ENCODE data around the gene RWDD3.

The RWDD3 gene

DNA sequence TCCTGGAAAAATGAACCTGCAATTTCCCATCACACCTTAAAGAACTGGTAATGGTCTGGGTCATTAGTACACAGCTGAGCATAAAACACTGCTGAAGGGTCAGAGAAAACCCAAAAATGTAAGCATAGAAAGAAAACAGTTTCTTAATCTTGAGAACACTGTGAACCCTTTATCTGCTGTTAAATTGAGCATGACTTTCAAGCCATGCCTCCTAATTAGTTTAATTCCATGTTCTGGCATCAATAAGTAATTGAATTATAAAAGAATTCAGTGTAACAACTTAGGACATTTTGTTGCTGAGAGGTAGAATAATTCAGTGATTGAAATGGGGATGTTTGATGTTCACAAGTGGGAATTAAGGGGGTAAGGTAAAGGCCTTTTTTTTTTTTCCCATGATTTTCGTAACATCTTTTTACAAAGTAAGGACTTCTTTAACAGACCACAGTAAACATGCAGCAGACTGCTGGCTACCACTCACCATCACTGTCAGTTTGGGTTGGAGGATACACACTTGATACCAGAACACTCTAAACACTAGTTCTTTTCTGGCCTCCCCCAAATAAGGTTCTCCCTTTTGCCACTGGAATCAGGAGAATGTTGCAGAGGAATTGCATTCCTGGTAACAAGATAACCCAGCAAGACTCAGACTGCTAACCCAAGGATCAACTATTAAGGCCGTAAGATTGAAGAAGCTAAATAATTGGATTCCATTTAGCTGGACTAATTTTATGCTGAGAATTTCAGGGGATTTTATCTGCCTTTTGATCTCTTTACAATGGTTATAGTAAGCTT lies 3.0 kb downstream of the RWDD3 start:
- Histone ChIP-seq H3K9me3 (ENCODE audit: low read depth, low read length) (no peaks in the 10 kb centered on the region; the same call in 1 of the 2 replicates), H3K27ac (no peak overlapping the region), H3K4me3 (no peak overlapping the region), H3K9ac (ENCODE audit: insufficient read length) (no peak overlapping the region), H3K36me3 (ENCODE audit: insufficient read depth, low read length) (peaks cover 26% of the 10 kb centered on the region)
- no peak for TF ChIP-seq EZH2 (IDR thresholded peaks at IDR 0.05)
- no peak for TF ChIP-seq POLR2AphosphoS5 (IDR thresholded peaks at IDR 0.05; ENCODE audit: borderline replicate concordance, low read depth, low read length)
- TF ChIP-seq FOXP2 (optimal IDR thresholded peaks at IDR 0.05; ENCODE audit: control extremely low read depth, extremely low read length, insufficient read depth), result no peak
- no peak for DNase-seq (ENCODE audit: low read depth, low spot score)

DNA sequence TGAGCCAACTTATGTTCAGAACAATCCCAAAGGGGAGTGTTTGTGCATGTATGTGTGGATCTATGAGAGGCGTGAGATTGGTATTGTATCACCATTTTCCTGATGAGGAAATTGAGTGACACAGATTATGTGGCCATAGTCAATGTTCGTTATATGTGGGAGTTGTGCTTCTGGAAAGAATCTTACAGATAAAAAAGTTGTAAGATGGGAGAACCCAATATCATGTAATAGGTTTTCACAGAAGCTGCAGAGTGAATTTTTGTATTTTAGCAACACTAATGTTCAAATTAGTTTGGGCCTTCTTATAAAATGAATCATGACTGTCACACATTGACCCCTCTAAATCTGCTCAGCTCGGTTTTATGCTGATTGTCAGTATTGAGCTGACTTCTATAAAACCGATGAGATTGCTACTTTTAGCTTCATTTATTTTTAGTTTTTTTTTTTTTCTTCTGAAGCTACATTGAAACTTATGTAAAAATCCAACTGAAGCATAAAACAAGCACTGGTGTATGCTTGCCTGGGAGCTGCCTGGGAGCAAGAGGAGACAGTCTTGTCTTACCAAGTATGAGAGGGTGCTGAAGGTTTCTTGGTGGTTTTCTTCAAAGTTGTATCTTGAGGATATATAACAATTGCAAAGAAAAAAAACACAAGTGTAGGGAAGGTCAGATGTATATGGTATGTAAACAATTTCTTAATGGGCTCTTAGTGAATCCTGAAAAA lies 4.1 kb downstream of the RWDD3 start:
- TF ChIP-seq POLR2AphosphoS5 (IDR thresholded peaks at IDR 0.05; ENCODE audit: borderline replicate concordance, low read depth, low read length) (no peak), FOXP2 (optimal IDR thresholded peaks at IDR 0.05; ENCODE audit: control extremely low read depth, extremely low read length, insufficient read depth) (no peak), EZH2 (IDR thresholded peaks at IDR 0.05) (no peak)
- Histone ChIP-seq H3K9ac (ENCODE audit: insufficient read length) (no peak overlapping the region), H3K36me3 (ENCODE audit: insufficient read depth, low read length) (peaks cover 37% of the 10 kb centered on the region)

DNA sequence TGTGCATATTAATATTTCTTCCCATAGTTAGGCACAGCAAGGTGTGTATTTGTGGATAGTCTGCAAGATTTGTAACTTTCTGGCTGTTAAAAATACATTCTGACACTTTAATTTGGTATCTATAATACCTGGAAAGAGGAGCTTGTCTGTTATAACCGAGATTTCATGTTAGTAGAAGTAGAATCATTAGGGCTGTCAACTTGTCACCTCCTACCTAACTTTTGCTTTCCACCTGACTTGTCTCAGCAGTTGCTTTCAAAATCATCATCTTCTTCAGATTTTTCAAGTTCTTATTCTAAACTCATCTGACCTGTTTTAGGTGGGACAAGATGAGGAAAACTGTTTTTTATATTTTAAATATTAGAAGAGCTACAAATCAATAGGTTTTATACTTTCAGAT lies 11.0 kb downstream of the RWDD3 start:
- TF ChIP-seq FOXP2 (optimal IDR thresholded peaks at IDR 0.05; ENCODE audit: control extremely low read depth, extremely low read length, insufficient read depth) (no peak), EZH2 (IDR thresholded peaks at IDR 0.05) (no peak)
- no peak for DNase-seq (ENCODE audit: low read depth, low spot score)

More for the DNA sequence above, 4.1 kb downstream of the RWDD3 start:
- Histone ChIP-seq H3K4me3 (no peak overlapping the region), H3K27ac (no peak overlapping the region), H3K9me3 (ENCODE audit: low read depth, low read length) (no peaks in the 10 kb centered on the region; the same call in 1 of the 2 replicates)
- DNase-seq (ENCODE audit: low read depth, low spot score), result no peak

DNA sequence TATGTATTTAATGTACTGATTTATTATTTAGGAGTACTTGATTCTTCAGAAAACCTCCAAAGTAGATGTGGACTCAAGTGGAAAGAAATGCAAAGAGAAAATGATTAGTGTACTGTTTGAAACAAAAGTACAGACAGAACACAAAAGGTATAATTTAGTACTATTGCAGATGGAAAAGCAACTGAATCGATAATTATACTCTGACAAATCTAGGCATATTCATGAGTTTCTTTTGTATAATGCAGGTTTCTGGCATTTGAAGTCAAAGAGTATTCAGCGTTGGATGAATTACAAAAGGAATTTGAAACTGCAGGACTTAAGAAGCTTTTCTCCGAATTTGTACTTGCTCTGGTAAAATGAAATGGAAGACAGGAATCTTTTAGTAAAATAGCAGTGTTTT lies 12.5 kb downstream of the RWDD3 start:
- Histone ChIP-seq H3K9me3 (ENCODE audit: low read depth, low read length) (no peaks in the 10 kb centered on the region), H3K9ac (ENCODE audit: insufficient read length) (no peak overlapping the region), H3K4me3 (no peak overlapping the region), H3K27ac (no peak overlapping the region), H3K36me3 (ENCODE audit: insufficient read depth, low read length) (peaks cover 34% of the 10 kb centered on the region)
- DNase-seq (ENCODE audit: low read depth, low spot score), result no peak
- TF ChIP-seq POLR2AphosphoS5 (IDR thresholded peaks at IDR 0.05; ENCODE audit: borderline replicate concordance, low read depth, low read length) (no peak), EZH2 (IDR thresholded peaks at IDR 0.05) (no peak)

More for the DNA sequence above, 11.0 kb downstream of the RWDD3 start:
- H3K4me3 ChIP-seq, result no peak overlapping the region
- H3K36me3 ChIP-seq (ENCODE audit: insufficient read depth, low read length), result peaks cover 48% of the 10 kb centered on the region
- no peaks in the 10 kb centered on the region; the same call in 1 of the 2 replicates for H3K9me3 ChIP-seq (ENCODE audit: low read depth, low read length)
- H3K9ac ChIP-seq (ENCODE audit: insufficient read length), result no peak overlapping the region
- H3K27ac ChIP-seq, result no peak overlapping the region

DNA sequence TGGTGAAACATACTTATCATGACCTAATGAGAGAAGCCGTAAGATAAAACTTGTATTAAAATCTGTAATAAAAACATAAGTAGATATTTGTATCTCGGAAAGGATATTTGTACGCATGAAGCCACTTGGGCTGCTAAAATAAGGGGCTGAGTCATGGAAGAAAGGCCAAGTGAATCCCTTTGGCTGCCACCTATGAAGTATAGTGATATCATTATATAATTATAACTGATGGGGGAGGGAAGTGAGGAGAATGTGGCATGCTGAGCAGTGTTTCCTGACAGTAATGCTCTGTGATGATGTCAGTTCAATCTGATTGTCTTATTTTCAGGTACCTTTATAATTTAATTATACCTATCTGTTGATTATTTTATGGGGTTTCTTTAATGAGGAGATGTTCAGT lies 13.6 kb downstream of the RWDD3 start:
- DNase-seq (ENCODE audit: low read depth, low spot score), result no peak
- no peak overlapping the region for H3K9ac ChIP-seq (ENCODE audit: insufficient read length)
- H3K9me3 ChIP-seq (ENCODE audit: low read depth, low read length), result no peaks in the 10 kb centered on the region
- no peak for TF ChIP-seq EZH2 (IDR thresholded peaks at IDR 0.05)
- TF ChIP-seq POLR2AphosphoS5 (IDR thresholded peaks at IDR 0.05; ENCODE audit: borderline replicate concordance, low read depth, low read length), result no peak
- TF ChIP-seq FOXP2 (optimal IDR thresholded peaks at IDR 0.05; ENCODE audit: control extremely low read depth, extremely low read length, insufficient read depth), result no peak
- peaks cover 32% of the 10 kb centered on the region for H3K36me3 ChIP-seq (ENCODE audit: insufficient read depth, low read length)
- no peak overlapping the region for H3K4me3 ChIP-seq
- no peak overlapping the region for H3K27ac ChIP-seq

DNA sequence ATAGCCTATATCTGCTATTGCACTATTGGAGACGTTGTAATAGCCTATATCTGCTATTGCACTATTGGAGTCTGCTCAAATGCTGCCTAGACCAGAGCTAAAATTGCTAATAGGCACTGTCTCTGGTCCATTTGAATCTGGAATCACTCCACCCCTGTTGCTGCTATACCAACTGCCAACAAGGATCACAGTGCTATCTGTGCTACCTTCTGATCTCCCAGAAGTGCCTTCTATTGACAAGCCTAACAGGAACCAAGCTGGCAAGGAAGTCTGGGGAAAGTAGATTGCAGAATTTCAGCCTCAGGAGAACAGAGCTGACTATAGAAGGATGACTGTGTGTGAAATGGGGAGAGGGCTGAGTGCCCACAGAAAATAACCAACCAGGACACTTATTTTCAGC lies 15.9 kb downstream of the RWDD3 start:
- no peak overlapping the region for H3K27ac ChIP-seq
- no peak overlapping the region for H3K9ac ChIP-seq (ENCODE audit: insufficient read length)
- no peaks in the 10 kb centered on the region for H3K9me3 ChIP-seq (ENCODE audit: low read depth, low read length)
- H3K36me3 ChIP-seq (ENCODE audit: insufficient read depth, low read length), result peaks cover 22% of the 10 kb centered on the region; the same call in 1 of the 2 replicates
- TF ChIP-seq EZH2 (IDR thresholded peaks at IDR 0.05) (no peak), POLR2AphosphoS5 (IDR thresholded peaks at IDR 0.05; ENCODE audit: borderline replicate concordance, low read depth, low read length) (no peak), FOXP2 (optimal IDR thresholded peaks at IDR 0.05; ENCODE audit: control extremely low read depth, extremely low read length, insufficient read depth) (no peak)
- H3K4me3 ChIP-seq, result no peak overlapping the region
- DNase-seq (ENCODE audit: low read depth, low spot score), result no peak

DNA sequence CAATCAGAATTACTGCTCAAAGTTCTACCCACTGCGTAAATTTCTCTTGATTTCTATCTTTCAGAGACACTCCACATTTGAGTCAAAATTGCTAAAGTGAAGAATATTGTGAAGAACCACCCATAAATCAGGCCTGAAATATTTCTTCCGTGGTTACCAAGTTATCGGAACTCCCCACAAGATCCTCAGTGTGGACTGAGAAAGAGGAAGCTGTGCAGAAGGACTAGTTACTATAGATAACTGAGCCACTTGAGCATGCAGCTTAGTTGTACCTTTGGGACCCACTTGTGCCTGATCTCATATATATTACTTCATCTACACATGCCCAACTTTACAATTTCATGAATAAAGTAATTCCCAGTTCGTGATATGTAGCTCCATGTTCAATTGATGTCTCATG lies 18.4 kb downstream of the RWDD3 start:
- no peak for DNase-seq (ENCODE audit: low read depth, low spot score)
- Histone ChIP-seq H3K36me3 (ENCODE audit: insufficient read depth, low read length) (peaks cover 18% of the 10 kb centered on the region; the same call in 1 of the 2 replicates), H3K9me3 (ENCODE audit: low read depth, low read length) (no peaks in the 10 kb centered on the region), H3K27ac (no peak overlapping the region), H3K4me3 (no peak overlapping the region), H3K9ac (ENCODE audit: insufficient read length) (no peak overlapping the region)
- TF ChIP-seq EZH2 (IDR thresholded peaks at IDR 0.05) (no peak), POLR2AphosphoS5 (IDR thresholded peaks at IDR 0.05; ENCODE audit: borderline replicate concordance, low read depth, low read length) (no peak), FOXP2 (optimal IDR thresholded peaks at IDR 0.05; ENCODE audit: control extremely low read depth, extremely low read length, insufficient read depth) (no peak)

DNA sequence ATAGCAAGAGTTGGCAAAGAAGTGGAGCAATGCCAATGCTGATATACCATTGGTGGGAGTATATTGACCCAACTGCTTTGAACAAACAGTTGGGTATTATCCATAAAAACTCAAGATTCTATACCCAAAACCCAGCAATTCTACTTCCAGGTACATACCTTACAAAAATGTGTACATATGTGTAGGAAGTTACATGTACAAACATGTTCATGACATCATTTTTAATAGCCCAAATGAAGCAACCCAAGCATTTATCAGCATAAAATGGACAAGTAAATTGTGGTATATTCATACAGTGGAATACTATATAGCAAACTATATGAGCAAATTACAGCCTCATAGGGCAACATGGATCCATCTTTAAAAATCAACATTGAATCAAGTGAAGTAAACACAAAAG lies 20.9 kb downstream of the RWDD3 start:
- no peak for DNase-seq (ENCODE audit: low read depth, low spot score)
- H3K4me3 ChIP-seq, result no peak overlapping the region
- H3K9ac ChIP-seq (ENCODE audit: insufficient read length), result no peak overlapping the region
- peaks cover 18% of the 10 kb centered on the region; the same call in 1 of the 2 replicates for H3K36me3 ChIP-seq (ENCODE audit: insufficient read depth, low read length)
- no peaks in the 10 kb centered on the region for H3K9me3 ChIP-seq (ENCODE audit: low read depth, low read length)
- no peak overlapping the region for H3K27ac ChIP-seq
- TF ChIP-seq POLR2AphosphoS5 (IDR thresholded peaks at IDR 0.05; ENCODE audit: borderline replicate concordance, low read depth, low read length) (no peak), FOXP2 (optimal IDR thresholded peaks at IDR 0.05; ENCODE audit: control extremely low read depth, extremely low read length, insufficient read depth) (no peak), EZH2 (IDR thresholded peaks at IDR 0.05) (no peak)

All from SK-N-MC (cell line).